ENCODE measurements around the gene VPS18.

The VPS18 gene

DNA sequence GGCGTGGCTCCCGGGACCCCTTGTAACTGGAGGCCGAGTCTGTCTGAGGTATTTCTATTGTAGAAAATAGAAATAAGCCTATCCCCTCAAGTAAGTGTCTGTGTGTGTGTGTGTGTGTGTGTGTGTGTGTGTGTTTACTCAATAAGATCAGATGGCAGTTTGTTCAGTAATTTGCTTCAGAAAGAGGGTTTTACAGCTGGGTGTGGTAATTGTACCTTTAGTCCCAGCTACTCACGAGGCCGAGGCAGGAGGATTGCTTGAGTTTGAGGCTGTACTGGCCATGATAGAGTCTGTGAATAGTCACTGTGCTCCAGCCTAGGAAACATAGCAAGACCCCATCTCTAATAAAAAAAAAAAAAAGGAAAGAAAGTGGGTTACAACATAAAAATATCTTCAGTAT is 41.7 kb upstream of the VPS18 start:
- Histone ChIP-seq H3K27me3 (ENCODE audit: control insufficient read depth in 3 of 3, insufficient read depth in 3 of 3, low read depth in 1 of 3, low read length in 3 of 3) (peaks cover 0 to 43% (median 0%) of the 10 kb centered on the region in 3 experiments), H3K9ac (ENCODE audit: low read depth, low read length, poor library complexity) (no peak overlapping the region), H3K4me3 (ENCODE audit: low read length in 2 of 2) (no peak overlapping the region), H3K36me3 (replicated peaks in 1 of 2; ENCODE audit: control insufficient read depth in 2 of 2, insufficient read depth in 2 of 2, low read length in 2 of 2) (no peaks in the 10 kb centered on the region), H2BK15ac (ENCODE audit: low read length) (no peak overlapping the region), H3K14ac (ENCODE audit: low read length) (no peak overlapping the region), H3K4me1 (ENCODE audit: control insufficient read depth in 2 of 2, insufficient read depth in 1 of 2, low read depth in 1 of 2, low read length in 2 of 2) (peaks cover 4 to 5% of the 10 kb centered on the region in 2 donors), H2AK5ac (ENCODE audit: low read depth, low read length) (no peak overlapping the region), H2BK120ac (ENCODE audit: low read depth, low read length) (no peak overlapping the region), H2BK12ac (ENCODE audit: low read length) (no peak overlapping the region), H3K4me2 (ENCODE audit: insufficient read depth, low read length, poor library complexity, severe bottlenecking) (no peak overlapping the region), H3K27ac (replicated peaks; ENCODE audit: low read length) (no peak overlapping the region), H4K8ac (ENCODE audit: low read depth, low read length) (no peak overlapping the region), H2BK5ac (ENCODE audit: low read length) (no peak overlapping the region), H2AFZ (ENCODE audit: low read length) (no peak overlapping the region), H3K4ac (ENCODE audit: low read length) (no peak overlapping the region), H3K18ac (ENCODE audit: low read length) (no peak overlapping the region), H4K91ac (ENCODE audit: low read depth, low read length, poor library complexity) (no peak overlapping the region), H3K79me1 (ENCODE audit: low read depth, low read length) (no peaks in the 10 kb centered on the region), H3K9me3 (replicated peaks in 1 of 2; ENCODE audit: control insufficient read depth in 2 of 2, insufficient read depth in 1 of 2, low read depth in 1 of 2, low read length in 2 of 2) (no peaks in the 10 kb centered on the region), H3K23ac (ENCODE audit: low read depth, low read length, poor library complexity) (no peak overlapping the region)
- no CpG with 5 or more reads among the region's 5 CpGs for WGBS, 2 donors (ENCODE audit: extremely low coverage in 2 of 2, insufficient read length in 2 of 2, insufficient replicate concordance in 1 of 2)
- DNase-seq (ENCODE audit: low spot score) = no peak

DNA sequence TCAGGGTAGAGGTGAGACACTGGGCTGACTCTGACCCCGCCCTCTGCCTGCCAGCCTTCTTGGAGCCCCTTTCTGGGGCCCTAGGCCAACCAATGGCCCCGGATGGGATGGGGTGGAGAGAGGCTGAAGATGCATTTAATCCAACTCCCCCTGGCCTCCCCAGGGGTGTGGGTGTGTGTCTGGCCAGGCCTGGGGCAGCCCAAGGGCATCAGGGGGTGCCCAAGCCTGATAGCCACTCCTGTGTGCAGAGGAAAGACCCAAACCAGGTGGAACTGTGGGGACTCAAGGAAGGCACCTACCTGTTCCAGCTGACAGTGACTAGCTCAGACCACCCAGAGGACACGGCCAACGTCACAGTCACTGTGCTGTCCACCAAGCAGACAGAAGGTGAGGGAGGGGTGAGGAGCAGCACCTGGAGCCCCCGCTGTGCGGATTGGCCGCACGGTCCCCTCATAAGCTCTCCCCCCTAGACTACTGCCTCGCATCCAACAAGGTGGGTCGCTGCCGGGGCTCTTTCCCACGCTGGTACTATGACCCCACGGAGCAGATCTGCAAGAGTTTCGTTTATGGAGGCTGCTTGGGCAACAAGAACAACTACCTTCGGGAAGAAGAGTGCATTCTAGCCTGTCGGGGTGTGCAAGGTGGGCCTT is 40.9 kb upstream of the VPS18 start:
- no CpG with 5 or more reads among the region's 16 CpGs for WGBS, 2 donors (ENCODE audit: extremely low coverage in 2 of 2, insufficient read length in 2 of 2, insufficient replicate concordance in 1 of 2)

DNA sequence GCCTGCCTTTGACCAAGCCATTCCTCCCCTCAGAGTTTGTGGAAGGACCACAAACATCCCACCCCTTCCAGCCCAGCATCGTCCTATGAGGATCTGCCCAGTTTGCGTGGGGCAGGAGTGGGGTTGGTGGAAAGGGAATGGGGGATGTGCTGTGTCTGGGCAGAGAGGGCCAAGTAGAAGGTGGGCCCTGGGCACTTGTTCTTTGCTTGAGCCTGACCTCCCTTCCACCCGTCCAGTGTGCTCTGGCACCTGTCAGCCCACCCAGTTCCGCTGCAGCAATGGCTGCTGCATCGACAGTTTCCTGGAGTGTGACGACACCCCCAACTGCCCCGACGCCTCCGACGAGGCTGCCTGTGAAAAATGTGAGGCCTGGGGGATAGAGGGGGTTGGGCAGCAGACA is 40.1 kb upstream of the VPS18 start:
- Histone ChIP-seq H3K18ac (ENCODE audit: low read length) (no peak overlapping the region), H2AFZ (ENCODE audit: low read length) (no peak overlapping the region), H3K23ac (ENCODE audit: low read depth, low read length, poor library complexity) (no peak overlapping the region), H2BK5ac (ENCODE audit: low read length) (no peak overlapping the region), H3K79me1 (ENCODE audit: low read depth, low read length) (no peaks in the 10 kb centered on the region), H3K4ac (ENCODE audit: low read length) (no peak overlapping the region), H2BK120ac (ENCODE audit: low read depth, low read length) (no peak overlapping the region), H4K91ac (ENCODE audit: low read depth, low read length, poor library complexity) (no peak overlapping the region), H3K27me3 (ENCODE audit: control insufficient read depth in 3 of 3, insufficient read depth in 3 of 3, low read depth in 1 of 3, low read length in 3 of 3) (peaks cover 0 to 39% (median 0%) of the 10 kb centered on the region in 3 experiments), H2BK15ac (ENCODE audit: low read length) (no peak overlapping the region), H3K9me3 (replicated peaks in 1 of 2; ENCODE audit: control insufficient read depth in 2 of 2, insufficient read depth in 1 of 2, low read depth in 1 of 2, low read length in 2 of 2) (no peaks in the 10 kb centered on the region), H2BK12ac (ENCODE audit: low read length) (no peak overlapping the region), H3K27ac (replicated peaks; ENCODE audit: low read length) (no peak overlapping the region), H2AK5ac (ENCODE audit: low read depth, low read length) (no peak overlapping the region), H3K4me2 (ENCODE audit: insufficient read depth, low read length, poor library complexity, severe bottlenecking) (no peak overlapping the region), H3K4me1 (ENCODE audit: control insufficient read depth in 2 of 2, insufficient read depth in 1 of 2, low read depth in 1 of 2, low read length in 2 of 2) (peaks cover 0 to 2% of the 10 kb centered on the region in 2 donors), H4K8ac (ENCODE audit: low read depth, low read length) (no peak overlapping the region), H3K36me3 (replicated peaks in 1 of 2; ENCODE audit: control insufficient read depth in 2 of 2, insufficient read depth in 2 of 2, low read length in 2 of 2) (no peaks in the 10 kb centered on the region), H3K9ac (ENCODE audit: low read depth, low read length, poor library complexity) (no peak overlapping the region), H3K14ac (ENCODE audit: low read length) (no peak overlapping the region), H3K4me3 (ENCODE audit: low read length in 2 of 2) (no peak overlapping the region)
- DNase-seq (ENCODE audit: low spot score) = no peak
- WGBS, 2 donors (ENCODE audit: extremely low coverage in 2 of 2, insufficient read length in 2 of 2, insufficient replicate concordance in 1 of 2) = no CpG with 5 or more reads among the region's 10 CpGs

More for the DNA sequence above, 40.9 kb upstream of the VPS18 start:
- Histone ChIP-seq H2AK5ac (ENCODE audit: low read depth, low read length) (peak overlapping the region; percentile 13), H3K18ac (ENCODE audit: low read length) (no peak overlapping the region), H3K27me3 (ENCODE audit: control insufficient read depth in 3 of 3, insufficient read depth in 3 of 3, low read depth in 1 of 3, low read length in 3 of 3) (peaks cover 0 to 39% (median 0%) of the 10 kb centered on the region in 3 experiments), H3K4me1 (ENCODE audit: control insufficient read depth in 2 of 2, insufficient read depth in 1 of 2, low read depth in 1 of 2, low read length in 2 of 2) (peaks cover 0 to 2% of the 10 kb centered on the region in 2 donors), H3K4me3 (ENCODE audit: low read length in 2 of 2) (no peak overlapping the region), H3K9ac (ENCODE audit: low read depth, low read length, poor library complexity) (no peak overlapping the region), H3K4me2 (ENCODE audit: insufficient read depth, low read length, poor library complexity, severe bottlenecking) (no peak overlapping the region), H2BK12ac (ENCODE audit: low read length) (no peak overlapping the region), H3K36me3 (replicated peaks in 1 of 2; ENCODE audit: control insufficient read depth in 2 of 2, insufficient read depth in 2 of 2, low read length in 2 of 2) (no peaks in the 10 kb centered on the region), H4K91ac (ENCODE audit: low read depth, low read length, poor library complexity) (no peak overlapping the region), H3K79me1 (ENCODE audit: low read depth, low read length) (no peaks in the 10 kb centered on the region), H3K9me3 (replicated peaks in 1 of 2; ENCODE audit: control insufficient read depth in 2 of 2, insufficient read depth in 1 of 2, low read depth in 1 of 2, low read length in 2 of 2) (no peaks in the 10 kb centered on the region), H4K8ac (ENCODE audit: low read depth, low read length) (no peak overlapping the region), H3K14ac (ENCODE audit: low read length) (no peak overlapping the region), H2BK5ac (ENCODE audit: low read length) (no peak overlapping the region), H2BK15ac (ENCODE audit: low read length) (no peak overlapping the region), H3K27ac (replicated peaks; ENCODE audit: low read length) (no peak overlapping the region), H2BK120ac (ENCODE audit: low read depth, low read length) (no peak overlapping the region), H3K23ac (ENCODE audit: low read depth, low read length, poor library complexity) (no peak overlapping the region), H3K4ac (ENCODE audit: low read length) (no peak overlapping the region), H2AFZ (ENCODE audit: low read length) (no peak overlapping the region)
- no peak for DNase-seq (ENCODE audit: low spot score)

DNA sequence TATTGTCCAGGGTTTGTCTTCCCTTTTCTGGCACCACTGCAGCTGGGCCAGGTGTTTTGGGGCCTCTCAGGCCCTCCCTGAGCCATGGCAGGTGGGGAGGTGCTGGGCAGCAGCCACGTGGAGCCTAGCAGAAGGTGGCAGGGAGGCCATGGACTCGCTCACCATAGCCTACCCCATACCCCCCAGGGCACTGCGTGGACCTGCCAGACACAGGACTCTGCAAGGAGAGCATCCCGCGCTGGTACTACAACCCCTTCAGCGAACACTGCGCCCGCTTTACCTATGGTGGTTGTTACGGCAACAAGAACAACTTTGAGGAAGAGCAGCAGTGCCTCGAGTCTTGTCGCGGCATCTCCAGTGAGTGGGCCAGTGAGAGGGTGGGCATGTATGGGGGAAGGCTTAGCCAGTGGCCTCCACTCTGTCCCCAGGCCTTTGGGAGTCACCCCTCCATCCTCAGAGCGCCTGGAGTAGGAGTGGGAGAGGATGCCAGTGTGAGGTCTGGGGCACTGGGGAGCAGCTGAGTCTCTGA is 38.5 kb upstream of the VPS18 start:
- Histone ChIP-seq H3K14ac (ENCODE audit: low read length) (no peak overlapping the region), H3K27ac (replicated peaks; ENCODE audit: low read length) (no peak overlapping the region), H3K4me2 (ENCODE audit: insufficient read depth, low read length, poor library complexity, severe bottlenecking) (no peak overlapping the region), H4K8ac (ENCODE audit: low read depth, low read length) (no peak overlapping the region), H3K27me3 (ENCODE audit: control insufficient read depth in 3 of 3, insufficient read depth in 3 of 3, low read depth in 1 of 3, low read length in 3 of 3) (peaks cover 0 to 35% (median 0%) of the 10 kb centered on the region in 3 experiments), H2BK12ac (ENCODE audit: low read length) (no peak overlapping the region), H3K4ac (ENCODE audit: low read length) (no peak overlapping the region), H3K9ac (ENCODE audit: low read depth, low read length, poor library complexity) (peak overlapping the region; percentile 73), H3K4me3 (ENCODE audit: low read length in 2 of 2) (no peak overlapping the region), H3K9me3 (replicated peaks in 1 of 2; ENCODE audit: control insufficient read depth in 2 of 2, insufficient read depth in 1 of 2, low read depth in 1 of 2, low read length in 2 of 2) (no peaks in the 10 kb centered on the region), H3K36me3 (replicated peaks in 1 of 2; ENCODE audit: control insufficient read depth in 2 of 2, insufficient read depth in 2 of 2, low read length in 2 of 2) (no peaks in the 10 kb centered on the region), H2AFZ (ENCODE audit: low read length) (no peak overlapping the region), H2AK5ac (ENCODE audit: low read depth, low read length) (no peak overlapping the region), H2BK15ac (ENCODE audit: low read length) (peak overlapping the region; percentile 23), H3K23ac (ENCODE audit: low read depth, low read length, poor library complexity) (peak overlapping the region; percentile 14), H3K79me1 (ENCODE audit: low read depth, low read length) (no peaks in the 10 kb centered on the region), H2BK5ac (ENCODE audit: low read length) (peak overlapping the region; percentile 17), H4K91ac (ENCODE audit: low read depth, low read length, poor library complexity) (no peak overlapping the region), H3K18ac (ENCODE audit: low read length) (no peak overlapping the region), H3K4me1 (ENCODE audit: control insufficient read depth in 2 of 2, insufficient read depth in 1 of 2, low read depth in 1 of 2, low read length in 2 of 2) (peaks cover 1 to 2% of the 10 kb centered on the region in 2 donors), H2BK120ac (ENCODE audit: low read depth, low read length) (no peak overlapping the region)
- WGBS, 2 donors (ENCODE audit: extremely low coverage in 2 of 2, insufficient read length in 2 of 2, insufficient replicate concordance in 1 of 2) = no CpG with 5 or more reads among the region's 13 CpGs
- no peak for DNase-seq (ENCODE audit: low spot score)
